HG03066 (cell line): Measurements from ENCODE around the gene APCDD1.

Experiments
- ATAC-seq: cut with Tn5 transposase; IDR thresholded peaks from one replicate; pipeline ENCODE4 v1.9.1; 2021; ENCODE audit warnings: low read depth; ENCODE audit not compliant: unreplicated experiment

APCDD1 gene

GRCh38 chr18:10453806-10454680 is at the start of gene APCDD1:
TSS of gene APCDD1 (plus strand) at chr18:10454635. CDS start at chr18:10454982, 347 bp downstream.
- ATAC-seq, result no peak

- ATAC-seq, result no peak
These were observed 49.4 kb upstream of the APCDD1 start for GRCh38 chr18:10405014-10405493.

GRCh38 chr18:10405816-10406663 is 48.4 kb upstream of the APCDD1 start:
- ATAC-seq, result no peak

GRCh38 chr18:10408131-10408530 is 46.3 kb upstream of the APCDD1 start:
- no peak for ATAC-seq

GRCh38 chr18:10409041-10409440 is 45.4 kb upstream of the APCDD1 start:
- ATAC-seq, result no peak

- no peak for ATAC-seq
These were observed 43.7 kb upstream of the APCDD1 start for GRCh38 chr18:10410472-10411308.

GRCh38 chr18:10412933-10413332 is 41.5 kb upstream of the APCDD1 start:
- ATAC-seq, result no peak

GRCh38 chr18:10413722-10414121 is 40.7 kb upstream of the APCDD1 start:
- no peak for ATAC-seq

GRCh38 chr18:10414293-10414842 is 40.1 kb upstream of the APCDD1 start:
- ATAC-seq, result no peak

GRCh38 chr18:10416065-10416464 is 38.4 kb upstream of the APCDD1 start:
- no peak for ATAC-seq

GRCh38 chr18:10417191-10417590 is 37.2 kb upstream of the APCDD1 start:
- no peak for ATAC-seq

GRCh38 chr18:10417664-10418063 is 36.8 kb upstream of the APCDD1 start:
- no peak for ATAC-seq

GRCh38 chr18:10418836-10419235 is 35.6 kb upstream of the APCDD1 start:
- no peak for ATAC-seq

- no peak for ATAC-seq
These were observed 34.9 kb upstream of the APCDD1 start for GRCh38 chr18:10419420-10420103.

- ATAC-seq, result no peak
These were observed 33.7 kb upstream of the APCDD1 start for GRCh38 chr18:10420561-10421352.

GRCh38 chr18:10421859-10422258 is 32.6 kb upstream of the APCDD1 start:
- ATAC-seq, result no peak

GRCh38 chr18:10422731-10423130 is 31.7 kb upstream of the APCDD1 start:
- ATAC-seq, result no peak

- ATAC-seq, result no peak
These were observed 29.7 kb upstream of the APCDD1 start for GRCh38 chr18:10424585-10425307.
